OCI-LY7 (cell line): ENCODE results near the gene POU4F3.

ENCODE experiments used
- EZH2phosphoT487 ChIP-seq: fragments of 200-600 bp; sonication (generic); IDR thresholded peaks from 2 replicates; pipeline ENCODE4 v1.6.1; 2018; ENCODE audit warnings: low read depth, borderline replicate concordance, mild to moderate bottlenecking, mixed run types, antibody characterized with exemption, low read length, moderate library complexity, mixed read lengths
- TF ChIP-seq, protein P1 (sequence below): fragments of 200-600 bp; sonication (generic); conservative IDR thresholded peaks from 2 replicates; pipeline ENCODE4 v1.5.1; 2014; ENCODE audit warnings: mild to moderate bottlenecking, antibody characterized with exemption, low read length, moderate library complexity, mixed read lengths

DNA sequence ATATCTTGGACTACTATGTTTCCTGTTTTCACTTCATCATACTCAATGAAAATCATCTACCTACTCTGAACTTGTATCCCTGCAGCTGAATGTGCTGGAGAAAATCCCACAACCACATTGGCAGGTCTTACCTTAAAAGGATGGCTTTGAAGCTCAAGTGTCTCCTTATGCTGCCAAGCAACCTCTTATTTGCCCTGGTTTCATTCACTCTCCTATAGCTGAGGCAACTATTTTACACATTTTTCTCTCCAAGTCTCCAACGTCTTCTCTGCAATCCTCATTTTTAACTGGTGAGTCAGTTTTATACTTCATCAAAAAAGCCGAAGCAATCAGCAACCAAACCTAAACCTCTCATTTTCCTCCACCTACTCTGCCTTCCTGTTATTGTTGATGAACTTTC is 49.7 kb downstream of the POU4F3 start:
- TF ChIP-seq, protein P1, sequence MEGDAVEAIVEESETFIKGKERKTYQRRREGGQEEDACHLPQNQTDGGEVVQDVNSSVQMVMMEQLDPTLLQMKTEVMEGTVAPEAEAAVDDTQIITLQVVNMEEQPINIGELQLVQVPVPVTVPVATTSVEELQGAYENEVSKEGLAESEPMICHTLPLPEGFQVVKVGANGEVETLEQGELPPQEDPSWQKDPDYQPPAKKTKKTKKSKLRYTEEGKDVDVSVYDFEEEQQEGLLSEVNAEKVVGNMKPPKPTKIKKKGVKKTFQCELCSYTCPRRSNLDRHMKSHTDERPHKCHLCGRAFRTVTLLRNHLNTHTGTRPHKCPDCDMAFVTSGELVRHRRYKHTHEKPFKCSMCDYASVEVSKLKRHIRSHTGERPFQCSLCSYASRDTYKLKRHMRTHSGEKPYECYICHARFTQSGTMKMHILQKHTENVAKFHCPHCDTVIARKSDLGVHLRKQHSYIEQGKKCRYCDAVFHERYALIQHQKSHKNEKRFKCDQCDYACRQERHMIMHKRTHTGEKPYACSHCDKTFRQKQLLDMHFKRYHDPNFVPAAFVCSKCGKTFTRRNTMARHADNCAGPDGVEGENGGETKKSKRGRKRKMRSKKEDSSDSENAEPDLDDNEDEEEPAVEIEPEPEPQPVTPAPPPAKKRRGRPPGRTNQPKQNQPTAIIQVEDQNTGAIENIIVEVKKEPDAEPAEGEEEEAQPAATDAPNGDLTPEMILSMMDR, result no peak
- no peak for TF ChIP-seq EZH2phosphoT487
